Gastroesophageal sphincter (tissue), 3 donors: ENCODE measurements around the gene ENOX1.

Experiments used
- CTCF ChIP-seq, 4 experiments: fragments of 200-600 bp in 2 of 4; fragments of 450-650 bp in 2 of 4; sonication (generic) in 1 of 4; IDR thresholded peaks; one replicate each; pipeline ENCODE4 v1.5.1; 2017 to 2019; ENCODE audit warnings: antibody characterized with exemption in 4 of 4, mild to moderate bottlenecking in 2 of 4, moderate library complexity in 2 of 4
- EP300 ChIP-seq: sonication (generic); formaldehyde crosslinking; IDR thresholded peaks from one replicate; pipeline ENCODE4 v1.6.1; 2017; ENCODE audit warnings: antibody characterized with exemption, mild to moderate bottlenecking

GRCh38 chr13:43760257-43760656 is 26.5 kb downstream of the ENOX1 start:
- TF ChIP-seq CTCF (IDR thresholded peaks at IDR 0.05) = no peak
- TF ChIP-seq EP300 = no peak
